C4-2B (cell line): ENCODE data around the gene KCTD13.

Experiments used
- ZFX ChIP-seq: fragments of 450-650 bp; IDR thresholded peaks from 2 replicates; pipeline ENCODE4 v1.6.1; 2017
- TF ChIP-seq, protein P1 (sequence below): fragments of 450-650 bp; conservative IDR thresholded peaks from 2 replicates; pipeline ENCODE4 v1.5.1; 2017; ENCODE audit warnings: mild to moderate bottlenecking

DNA sequence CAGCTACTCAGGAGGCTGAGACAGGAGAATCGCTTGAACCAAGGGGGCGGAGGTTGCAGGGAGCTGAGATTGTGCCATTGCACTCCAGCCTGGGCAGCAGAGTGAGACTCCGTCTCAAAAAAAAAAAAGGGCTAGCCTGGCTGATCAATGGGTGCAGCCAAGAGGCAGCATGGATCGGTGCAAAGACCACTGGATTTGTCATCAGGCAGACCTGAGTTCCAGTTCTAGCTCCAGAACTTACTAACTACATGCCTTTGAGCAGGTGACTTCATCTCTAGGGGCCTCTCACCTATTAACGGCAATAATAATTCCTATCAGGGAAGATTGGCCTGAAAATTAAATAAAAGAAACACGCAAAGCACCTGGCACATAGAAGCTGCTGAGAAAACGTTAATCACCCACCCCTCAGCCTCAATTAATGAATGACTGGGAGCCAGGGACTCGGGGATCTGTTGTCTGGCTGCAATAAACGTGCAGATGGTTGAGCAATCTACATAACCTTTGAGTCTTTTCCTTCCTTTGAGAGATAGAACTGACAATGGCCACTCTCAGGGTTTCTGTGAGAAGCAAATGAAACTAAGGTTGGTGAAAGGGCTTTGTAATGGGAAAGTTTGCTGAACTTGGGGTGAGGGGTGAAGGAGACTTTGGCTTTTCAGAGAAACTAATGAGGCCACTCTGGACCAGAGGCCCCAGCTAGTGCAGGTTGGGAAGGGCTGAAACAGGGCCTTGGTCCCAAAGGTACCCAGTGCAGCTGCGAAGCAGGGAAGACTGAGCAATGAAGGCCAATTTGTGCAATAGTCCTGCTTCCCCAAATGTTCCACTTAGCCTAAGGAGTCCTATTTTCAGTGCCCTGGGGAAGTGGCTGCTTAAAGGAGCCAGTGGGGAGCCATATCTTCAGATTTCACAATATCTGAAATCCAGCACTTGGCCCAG is 34.2 kb downstream of the KCTD13 start:
- TF ChIP-seq, protein P1, sequence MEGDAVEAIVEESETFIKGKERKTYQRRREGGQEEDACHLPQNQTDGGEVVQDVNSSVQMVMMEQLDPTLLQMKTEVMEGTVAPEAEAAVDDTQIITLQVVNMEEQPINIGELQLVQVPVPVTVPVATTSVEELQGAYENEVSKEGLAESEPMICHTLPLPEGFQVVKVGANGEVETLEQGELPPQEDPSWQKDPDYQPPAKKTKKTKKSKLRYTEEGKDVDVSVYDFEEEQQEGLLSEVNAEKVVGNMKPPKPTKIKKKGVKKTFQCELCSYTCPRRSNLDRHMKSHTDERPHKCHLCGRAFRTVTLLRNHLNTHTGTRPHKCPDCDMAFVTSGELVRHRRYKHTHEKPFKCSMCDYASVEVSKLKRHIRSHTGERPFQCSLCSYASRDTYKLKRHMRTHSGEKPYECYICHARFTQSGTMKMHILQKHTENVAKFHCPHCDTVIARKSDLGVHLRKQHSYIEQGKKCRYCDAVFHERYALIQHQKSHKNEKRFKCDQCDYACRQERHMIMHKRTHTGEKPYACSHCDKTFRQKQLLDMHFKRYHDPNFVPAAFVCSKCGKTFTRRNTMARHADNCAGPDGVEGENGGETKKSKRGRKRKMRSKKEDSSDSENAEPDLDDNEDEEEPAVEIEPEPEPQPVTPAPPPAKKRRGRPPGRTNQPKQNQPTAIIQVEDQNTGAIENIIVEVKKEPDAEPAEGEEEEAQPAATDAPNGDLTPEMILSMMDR, result no peak
- TF ChIP-seq ZFX, result no peak
